H9 (cell line): ENCODE data around the gene OPA3. TPM values are rescaled to one million over a fixed set of nuclear protein-coding genes. Genes with fewer than 3 reads are reported as not detected.

Experiments
- DNase-seq: peaks from one replicate; pipeline ENCODE4 v3.0.0-alpha.2; 2017
- H2AFZ ChIP-seq: one replicate; pipeline ENCODE4 v1.6.1; 2013; ENCODE audit warnings: mild to moderate bottlenecking, low read length, control low read depth, moderate library complexity
- H2AK5ac ChIP-seq: 2 replicates; pipeline ENCODE4 v1.6.1; 2013; ENCODE audit warnings: low read length, control low read depth, mixed read lengths; ENCODE audit not compliant: insufficient read length
- H2BK120ac ChIP-seq: one replicate; pipeline ENCODE4 v1.6.1; 2013; ENCODE audit warnings: low read depth, mild to moderate bottlenecking, low read length, control low read depth, inconsistent platforms; ENCODE audit not compliant: poor library complexity, severe bottlenecking
- H2BK12ac ChIP-seq: 2 replicates; pipeline ENCODE4 v1.6.1; 2013; ENCODE audit warnings: low read length, control low read depth, mixed read lengths, low read depth; ENCODE audit not compliant: insufficient read length
- H2BK15ac ChIP-seq: 2 replicates; pipeline ENCODE4 v1.6.1; 2013; ENCODE audit warnings: low read depth, low read length, control low read depth
- H2BK20ac ChIP-seq: one replicate; pipeline ENCODE4 v1.6.1; 2013; ENCODE audit warnings: low read depth, mild to moderate bottlenecking, low read length, control low read depth, inconsistent platforms; ENCODE audit not compliant: poor library complexity, severe bottlenecking
- H2BK5ac ChIP-seq: 2 replicates; pipeline ENCODE4 v1.6.1; 2013; ENCODE audit warnings: low read length, control low read depth, mixed read lengths; ENCODE audit not compliant: insufficient read length
- H3K14ac ChIP-seq: 2 replicates; pipeline ENCODE4 v1.6.1; 2013; ENCODE audit warnings: low read length, control low read depth; ENCODE audit not compliant: insufficient read depth
- H3K18ac ChIP-seq: 2 replicates; pipeline ENCODE4 v1.6.1; 2013; ENCODE audit warnings: low read depth, mild to moderate bottlenecking, mixed read lengths, low read length, control low read depth; ENCODE audit not compliant: insufficient read length
- H3K23ac ChIP-seq: 2 replicates; pipeline ENCODE4 v1.6.1; 2013; ENCODE audit warnings: low read length, control low read depth, mixed read lengths, low read depth; ENCODE audit not compliant: insufficient read length
- H3K23me2 ChIP-seq: 2 replicates; pipeline ENCODE4 v1.6.1; 2013; ENCODE audit warnings: low read depth, mild to moderate bottlenecking, mixed read lengths, low read length, control low read depth; ENCODE audit not compliant: insufficient read length, poor library complexity, severe bottlenecking
- H3K27ac ChIP-seq: 2 replicates; pipeline ENCODE4 v1.5.1; 2013; ENCODE audit warnings: low read length, control low read depth, mixed read lengths, low read depth; ENCODE audit not compliant: insufficient read length
- H3K27me3 ChIP-seq: 2 replicates; pipeline ENCODE4 v1.6.1; 2013; ENCODE audit warnings: low read length, control low read depth, inconsistent platforms; ENCODE audit not compliant: insufficient read depth
- H3K4ac ChIP-seq: 2 replicates; pipeline ENCODE4 v1.6.1; 2013; ENCODE audit warnings: low read depth, mild to moderate bottlenecking, control low read depth, inconsistent platforms, low read length, moderate library complexity
- H3K4me1 ChIP-seq: 2 replicates; pipeline ENCODE4 v1.6.1; 2013; ENCODE audit warnings: low read length, control low read depth, inconsistent platforms; ENCODE audit not compliant: insufficient read depth
- H3K4me2 ChIP-seq: 2 replicates; pipeline ENCODE4 v1.6.1; 2013; ENCODE audit warnings: low read length, control low read depth, mixed read lengths; ENCODE audit not compliant: insufficient read length, insufficient read depth
- H3K56ac ChIP-seq: 2 replicates; pipeline ENCODE4 v1.6.1; 2013; ENCODE audit warnings: low read depth, mild to moderate bottlenecking, mixed read lengths, low read length, control low read depth; ENCODE audit not compliant: insufficient read length
- H3K79me1 ChIP-seq: 2 replicates; pipeline ENCODE4 v1.6.1; 2013; ENCODE audit warnings: low read depth, mild to moderate bottlenecking, moderate library complexity, low read length, control low read depth, inconsistent platforms; ENCODE audit not compliant: insufficient read depth, poor library complexity, severe bottlenecking
- H3K79me2 ChIP-seq: 2 replicates; pipeline ENCODE4 v1.6.1; 2013; ENCODE audit warnings: low read length, control low read depth, inconsistent platforms; ENCODE audit not compliant: insufficient read depth
- H3K9ac ChIP-seq: 2 replicates; pipeline ENCODE4 v1.6.1; 2013; ENCODE audit warnings: low read length, control low read depth, mixed read lengths; ENCODE audit not compliant: insufficient read length; ENCODE audit errors: extremely low read depth
- H3K9me3 ChIP-seq: one replicate; pipeline ENCODE4 v1.6.1; 2013; ENCODE audit warnings: low read depth, low read length, inconsistent platforms; ENCODE audit not compliant: control insufficient read depth
- H3T11ph ChIP-seq: one replicate; pipeline ENCODE4 v1.6.1; 2013; ENCODE audit warnings: mild to moderate bottlenecking, low read length, control low read depth, inconsistent platforms
- H4K20me1 ChIP-seq: one replicate; pipeline ENCODE4 v1.6.1; 2013; ENCODE audit not compliant: control insufficient read depth, insufficient read length, insufficient read depth
- H4K5ac ChIP-seq: 2 replicates; pipeline ENCODE4 v1.6.1; 2013; ENCODE audit warnings: low read depth, mild to moderate bottlenecking, mixed read lengths, low read length, control low read depth; ENCODE audit not compliant: insufficient read length
- H4K8ac ChIP-seq: replicated peaks from 2 replicates; pipeline ENCODE4 v1.6.1; 2013; ENCODE audit warnings: low read length, control low read depth, mixed read lengths, low read depth; ENCODE audit not compliant: insufficient read length
- H4K91ac ChIP-seq: 2 replicates; pipeline ENCODE4 v1.6.1; 2013; ENCODE audit warnings: low read depth, mild to moderate bottlenecking, moderate library complexity, mixed read lengths, low read length, control low read depth; ENCODE audit not compliant: insufficient read length
- H3K27ac Mint-ChIP-seq, 3 experiments: 2 replicates in 2 of 3; 3 replicates in 1 of 3; pipeline ENCODE4 v1.8.0; 2020 to 2021; ENCODE audit warnings: mixed read lengths in 3 of 3, mild to moderate bottlenecking in 1 of 3, moderate library complexity in 1 of 3
- H3K27me3 Mint-ChIP-seq: 2 replicates; pipeline ENCODE4 v1.8.0; 2021; ENCODE audit warnings: low read depth, mild to moderate bottlenecking, moderate library complexity, mixed read lengths
- H3K36me3 Mint-ChIP-seq, 3 experiments: 2 replicates in 2 of 3; 3 replicates in 1 of 3; pipeline ENCODE4 v1.8.0; 2020 to 2021; ENCODE audit warnings: low read depth in 3 of 3, mixed read lengths in 3 of 3; ENCODE audit not compliant: insufficient read depth in 1 of 3
- H3K4me1 Mint-ChIP-seq, 2 experiments: 2 replicates each; pipeline ENCODE4 v1.8.0; 2020; ENCODE audit warnings: mixed read lengths in 2 of 2
- H3K4me3 Mint-ChIP-seq, 2 experiments: 2 replicates in 1 of 2; 3 replicates in 1 of 2; pipeline ENCODE4 v1.8.0; 2020 to 2021; ENCODE audit warnings: mild to moderate bottlenecking in 2 of 2, mixed read lengths in 2 of 2, moderate library complexity in 1 of 2
- H3K9me3 Mint-ChIP-seq, 2 experiments: 2 replicates in 1 of 2; 3 replicates in 1 of 2; pipeline ENCODE4 v1.8.0; 2020; ENCODE audit warnings: mild to moderate bottlenecking in 2 of 2, mixed read lengths in 2 of 2, moderate library complexity in 1 of 2
- WGBS: extraction: QIAGEN DNeasy Blood & Tissue Kit; methylation state at CpG from one replicate; pipeline ENCODE4 v1.1.7; 2013; ENCODE audit warnings: missing lambda C conversion rate, low lambda C conversion rate, mixed read lengths; ENCODE audit not compliant: insufficient read length; ENCODE audit errors: extremely low coverage; 5-methylcytosine and 5-hydroxymethylcytosine counted together
- total RNA-seq: library from RNA; stranded (reverse); gene quantifications from 2 replicates; pipeline ENCODE4 v1.2.1, GENCODE V29; 2021
- TF ChIP-seq, protein P1 (sequence below): fragments of 200-600 bp; sonication (generic); conservative IDR thresholded peaks from 3 replicates; pipeline ENCODE4 v1.8.0; 2021; ENCODE audit warnings: antibody characterized with exemption, mild to moderate bottlenecking

OPA3 gene
- total RNA-seq, 1 experiment from 2014 or later, result 13.0 TPM

DNA sequence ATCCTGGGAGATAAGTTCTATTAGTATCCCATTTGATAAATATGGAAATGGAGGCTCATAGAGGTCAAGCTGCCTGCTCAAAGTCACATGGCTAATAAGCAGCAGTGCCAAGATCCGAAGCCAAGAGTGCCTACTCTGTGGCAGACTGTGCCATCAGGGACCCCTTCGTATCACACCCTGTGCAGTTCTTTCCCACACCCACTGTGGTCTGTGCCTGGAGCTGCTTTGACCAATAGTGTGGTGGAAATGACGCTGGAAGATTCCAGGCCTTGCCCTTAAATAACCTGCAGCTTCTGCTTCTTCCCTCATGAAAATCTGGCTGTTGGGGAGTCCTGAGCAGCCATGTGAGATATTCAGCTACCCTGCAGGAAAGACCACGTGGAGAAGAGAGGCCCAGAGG is 10.1 kb downstream of the OPA3 start:
- Histone ChIP-seq H2BK15ac (no peak overlapping the region), H3K9ac (no peak overlapping the region), H3K27me3 (no peaks in the 10 kb centered on the region), H2AK5ac (no peak overlapping the region), H4K20me1 (peaks cover 1% of the 10 kb centered on the region), H3K27ac (no peak overlapping the region), H3T11ph (no peak overlapping the region), H3K9me3 (no peaks in the 10 kb centered on the region), H3K4ac (no peak overlapping the region), H3K56ac (no peak overlapping the region), H2BK12ac (no peak overlapping the region), H2BK20ac (no peak overlapping the region), H3K18ac (no peak overlapping the region), H4K91ac (no peak overlapping the region), H3K14ac (no peak overlapping the region), H3K4me2 (no peak overlapping the region), H3K23me2 (no peaks in the 10 kb centered on the region), H3K4me1 (peaks cover 6% of the 10 kb centered on the region; the same call in 1 of the 2 replicates), H3K23ac (no peak overlapping the region), H2AFZ (no peak overlapping the region), H3K79me1 (no peaks in the 10 kb centered on the region), H2BK5ac (no peak overlapping the region), H2BK120ac (no peak overlapping the region), H3K79me2 (no peaks in the 10 kb centered on the region), H4K8ac (no peak overlapping the region), H4K5ac (no peak overlapping the region)
- no peaks in the 10 kb centered on the region for H3K9me3 Mint-ChIP-seq
- H3K4me1 Mint-ChIP-seq, result peaks cover 28 to 32% of the 10 kb centered on the region in 2 experiments
- peaks cover 1% of the 10 kb centered on the region; the same call in 1 of the 2 replicates for H3K27me3 Mint-ChIP-seq
- no peaks in the 10 kb centered on the region; a peak in 2 of 7 replicates for H3K36me3 Mint-ChIP-seq
- no peak overlapping the region for H3K27ac Mint-ChIP-seq
- no peak for DNase-seq
- TF ChIP-seq, protein P1, sequence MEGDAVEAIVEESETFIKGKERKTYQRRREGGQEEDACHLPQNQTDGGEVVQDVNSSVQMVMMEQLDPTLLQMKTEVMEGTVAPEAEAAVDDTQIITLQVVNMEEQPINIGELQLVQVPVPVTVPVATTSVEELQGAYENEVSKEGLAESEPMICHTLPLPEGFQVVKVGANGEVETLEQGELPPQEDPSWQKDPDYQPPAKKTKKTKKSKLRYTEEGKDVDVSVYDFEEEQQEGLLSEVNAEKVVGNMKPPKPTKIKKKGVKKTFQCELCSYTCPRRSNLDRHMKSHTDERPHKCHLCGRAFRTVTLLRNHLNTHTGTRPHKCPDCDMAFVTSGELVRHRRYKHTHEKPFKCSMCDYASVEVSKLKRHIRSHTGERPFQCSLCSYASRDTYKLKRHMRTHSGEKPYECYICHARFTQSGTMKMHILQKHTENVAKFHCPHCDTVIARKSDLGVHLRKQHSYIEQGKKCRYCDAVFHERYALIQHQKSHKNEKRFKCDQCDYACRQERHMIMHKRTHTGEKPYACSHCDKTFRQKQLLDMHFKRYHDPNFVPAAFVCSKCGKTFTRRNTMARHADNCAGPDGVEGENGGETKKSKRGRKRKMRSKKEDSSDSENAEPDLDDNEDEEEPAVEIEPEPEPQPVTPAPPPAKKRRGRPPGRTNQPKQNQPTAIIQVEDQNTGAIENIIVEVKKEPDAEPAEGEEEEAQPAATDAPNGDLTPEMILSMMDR, result no peak
- WGBS, result no CpG with 5 or more reads among the region's 4 CpGs
- no peak overlapping the region for H3K4me3 Mint-ChIP-seq
